Tibial nerve (tissue), 4 donors: ENCODE results near the gene SNX30. TPM values are rescaled to one million over a fixed set of nuclear protein-coding genes. Genes with fewer than 3 reads are reported as not detected.

Experiments
- DNase-seq, 2 donors: peaks; one replicate each; pipeline ENCODE4 v3.0.0-alpha.2; 2019; ENCODE audit warnings: low spot score in 2 of 2
- H3K27ac ChIP-seq, 4 donors: fragments of 200-600 bp; sonication (generic) in 3 of 4; one replicate each; pipeline ENCODE4 v1.5.1; 2017 to 2019; ENCODE audit warnings: mild to moderate bottlenecking in 1 of 4
- H3K27me3 ChIP-seq, 2 donors: fragments of 200-600 bp; sonication (generic) in 1 of 2; one replicate each; pipeline versions ENCODE4 v1.5.1 to v1.6.0; 2017 to 2019
- H3K36me3 ChIP-seq, 3 donors: fragments of 200-600 bp; sonication (generic); one replicate each; pipeline ENCODE4 v1.5.1; 2018 to 2019
- H3K4me1 ChIP-seq, 4 donors: fragments of 200-600 bp; sonication (generic) in 3 of 4; one replicate each; pipeline ENCODE4 v1.5.1; 2017 to 2019
- H3K4me3 ChIP-seq, 4 donors: fragments of 200-600 bp; sonication (generic) in 3 of 4; one replicate each; pipeline ENCODE4 v1.5.1; 2017 to 2019; ENCODE audit warnings: mild to moderate bottlenecking in 1 of 4, moderate library complexity in 1 of 4
- H3K9me3 ChIP-seq, 4 donors: fragments of 200-600 bp; sonication (generic) in 3 of 4; one replicate each; pipeline ENCODE4 v1.5.1; 2017 to 2019
- EP300 ChIP-seq, 2 donors: sonication (generic); formaldehyde crosslinking; IDR thresholded peaks; one replicate each; pipeline ENCODE4 v1.6.1; 2017; ENCODE audit warnings: antibody characterized with exemption in 2 of 2, mild to moderate bottlenecking in 1 of 2
- POLR2A ChIP-seq, 2 donors: fragments of 450-650 bp; IDR thresholded peaks; one replicate each; pipeline ENCODE4 v1.6.1; 2017; ENCODE audit warnings: antibody characterized with exemption in 2 of 2, mild to moderate bottlenecking in 2 of 2, moderate library complexity in 2 of 2
- WGBS, 2 donors: methylation state at CpG; one replicate each; pipeline ENCODE4 v1.1.5; 2018; 5-methylcytosine and 5-hydroxymethylcytosine counted together
- total RNA-seq, 4 donors: library from RNA; depleted of rRNA; stranded (reverse); fragments of >200 nt; gene quantifications; one replicate each; pipeline ENCODE4 v1.1.0, GENCODE V29; 2016
- TF ChIP-seq, protein P1 (sequence below), 5 experiments: fragments of 200-600 bp in 3 of 5; fragments of 450-650 bp in 2 of 5; sonication (generic) in 3 of 5; IDR thresholded peaks; one replicate each; pipeline ENCODE4 v1.5.1; 2016 to 2019; ENCODE audit warnings: antibody characterized with exemption in 5 of 5, mild to moderate bottlenecking in 3 of 5, moderate library complexity in 2 of 5

Gene SNX30
- total RNA-seq, 4 donors from 2014 or later, result 14.9 to 25.3 (median 17.0) TPM

DNA sequence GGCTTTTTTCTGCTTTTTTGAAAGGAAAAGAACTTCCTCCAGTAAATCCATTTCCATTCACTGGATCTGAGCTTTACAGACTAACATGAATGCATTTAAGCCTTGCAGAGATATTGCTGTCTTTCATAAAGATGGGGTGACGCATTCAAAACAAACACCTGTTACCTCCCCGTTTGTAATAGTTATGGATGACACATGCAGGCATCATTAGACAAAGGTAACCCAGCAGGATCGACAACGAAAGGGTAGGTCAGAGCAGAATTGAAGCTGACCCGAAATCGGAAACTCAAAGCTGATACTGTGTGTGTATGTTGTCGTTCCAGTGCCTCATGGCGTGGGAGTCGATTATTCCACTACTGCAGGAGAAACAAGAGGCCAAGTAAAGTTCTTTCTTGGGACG lies 117.9 kb downstream of the SNX30 start:
- DNase-seq, result no peak
- WGBS, 2 donors, result 83 to 88% methylated on average over 10 of the region's 10 CpGs
- no peaks in the 10 kb centered on the region for H3K27me3 ChIP-seq
- no peak overlapping the region for H3K4me3 ChIP-seq
- peak overlapping the region in 2 of 4 donors; percentile 64 to 77 for H3K27ac ChIP-seq
- no peaks in the 10 kb centered on the region for H3K9me3 ChIP-seq
- H3K4me1 ChIP-seq, result peaks cover 0 to 25% (median 2%) of the 10 kb centered on the region in 4 donors
- TF ChIP-seq POLR2A (IDR thresholded peaks at IDR 0.05) (no peak), EP300 (IDR thresholded peaks at IDR 0.05) (no peak)
- TF ChIP-seq, protein P1, sequence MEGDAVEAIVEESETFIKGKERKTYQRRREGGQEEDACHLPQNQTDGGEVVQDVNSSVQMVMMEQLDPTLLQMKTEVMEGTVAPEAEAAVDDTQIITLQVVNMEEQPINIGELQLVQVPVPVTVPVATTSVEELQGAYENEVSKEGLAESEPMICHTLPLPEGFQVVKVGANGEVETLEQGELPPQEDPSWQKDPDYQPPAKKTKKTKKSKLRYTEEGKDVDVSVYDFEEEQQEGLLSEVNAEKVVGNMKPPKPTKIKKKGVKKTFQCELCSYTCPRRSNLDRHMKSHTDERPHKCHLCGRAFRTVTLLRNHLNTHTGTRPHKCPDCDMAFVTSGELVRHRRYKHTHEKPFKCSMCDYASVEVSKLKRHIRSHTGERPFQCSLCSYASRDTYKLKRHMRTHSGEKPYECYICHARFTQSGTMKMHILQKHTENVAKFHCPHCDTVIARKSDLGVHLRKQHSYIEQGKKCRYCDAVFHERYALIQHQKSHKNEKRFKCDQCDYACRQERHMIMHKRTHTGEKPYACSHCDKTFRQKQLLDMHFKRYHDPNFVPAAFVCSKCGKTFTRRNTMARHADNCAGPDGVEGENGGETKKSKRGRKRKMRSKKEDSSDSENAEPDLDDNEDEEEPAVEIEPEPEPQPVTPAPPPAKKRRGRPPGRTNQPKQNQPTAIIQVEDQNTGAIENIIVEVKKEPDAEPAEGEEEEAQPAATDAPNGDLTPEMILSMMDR (IDR thresholded peaks at IDR 0.05), result no peak
- peaks cover 0 to 49% (median 0%) of the 10 kb centered on the region in 3 donors for H3K36me3 ChIP-seq

DNA sequence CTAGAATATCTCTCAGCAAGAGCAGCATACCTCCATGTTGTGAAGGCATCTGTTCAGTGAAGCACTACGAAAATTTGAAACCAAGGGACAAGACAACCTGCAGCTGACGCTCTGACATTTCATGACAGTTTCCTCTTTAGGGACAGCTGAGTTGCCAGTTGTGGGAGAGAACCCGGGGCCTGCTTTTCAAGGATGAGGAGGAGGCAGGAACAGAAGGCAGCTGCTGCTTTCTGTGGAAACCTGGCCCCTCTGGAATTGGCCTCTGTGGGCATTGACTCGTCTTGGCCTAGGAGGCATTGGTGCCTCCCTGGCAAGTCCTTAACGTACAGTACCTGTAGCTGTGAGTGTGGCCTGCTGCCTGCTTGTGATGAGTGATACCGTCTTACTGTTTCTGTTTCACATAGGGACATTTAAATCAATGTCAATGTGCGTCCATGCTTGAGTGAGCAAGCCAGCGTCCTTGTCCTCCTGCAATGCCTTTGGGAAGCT lies 118.5 kb downstream of the SNX30 start:
- no peak for TF ChIP-seq EP300 (IDR thresholded peaks at IDR 0.05)
- TF ChIP-seq, protein P1 (IDR thresholded peaks at IDR 0.05), result no peak
- TF ChIP-seq POLR2A (IDR thresholded peaks at IDR 0.05), result no peak
- H3K4me1 ChIP-seq, result peaks cover 0 to 25% (median 2%) of the 10 kb centered on the region in 4 donors
- 61 to 64% methylated on average over 8 of the region's 8 CpGs for WGBS, 2 donors
- no peaks in the 10 kb centered on the region for H3K9me3 ChIP-seq
- H3K27ac ChIP-seq, result peak overlapping the region in 3 of 4 donors; percentile 12 to 65 (median 22)
- peaks cover 0 to 47% (median 0%) of the 10 kb centered on the region in 3 donors for H3K36me3 ChIP-seq
- H3K4me3 ChIP-seq, result no peak overlapping the region
- H3K27me3 ChIP-seq, result no peaks in the 10 kb centered on the region
- DNase-seq, result no peak

DNA sequence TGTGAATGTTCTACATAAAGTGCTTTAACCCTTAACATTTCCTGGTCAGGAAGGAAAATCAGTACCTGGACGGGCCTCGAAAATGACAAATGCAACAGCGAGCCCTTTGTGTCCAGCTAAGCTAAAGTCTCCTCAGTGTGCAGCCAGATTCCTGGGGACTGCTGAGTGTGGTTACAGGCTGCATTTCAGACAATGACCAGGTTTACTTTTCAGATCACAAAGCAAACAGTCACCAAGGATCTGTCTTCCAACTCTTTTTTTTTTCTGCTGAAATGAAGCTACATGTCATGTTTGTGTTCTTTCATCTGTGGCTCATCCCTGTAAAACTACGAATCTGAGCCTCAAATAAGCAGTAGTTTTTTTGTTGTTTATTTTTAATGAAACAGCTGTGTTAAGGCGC lies 119.4 kb downstream of the SNX30 start:
- DNase-seq, result no peak
- no peak overlapping the region for H3K27ac ChIP-seq
- H3K36me3 ChIP-seq, result peaks cover 0 to 41% (median 0%) of the 10 kb centered on the region in 3 donors
- H3K9me3 ChIP-seq, result no peaks in the 10 kb centered on the region
- TF ChIP-seq EP300 (IDR thresholded peaks at IDR 0.05) (no peak), POLR2A (IDR thresholded peaks at IDR 0.05) (no peak)
- TF ChIP-seq, protein P1 (IDR thresholded peaks at IDR 0.05), result no peak
- 93 to 97% methylated on average over 5 of the region's 5 CpGs for WGBS, 2 donors
- no peaks in the 10 kb centered on the region for H3K27me3 ChIP-seq
- no peak overlapping the region for H3K4me3 ChIP-seq
- H3K4me1 ChIP-seq, result peaks cover 0 to 25% (median 2%) of the 10 kb centered on the region in 4 donors

DNA sequence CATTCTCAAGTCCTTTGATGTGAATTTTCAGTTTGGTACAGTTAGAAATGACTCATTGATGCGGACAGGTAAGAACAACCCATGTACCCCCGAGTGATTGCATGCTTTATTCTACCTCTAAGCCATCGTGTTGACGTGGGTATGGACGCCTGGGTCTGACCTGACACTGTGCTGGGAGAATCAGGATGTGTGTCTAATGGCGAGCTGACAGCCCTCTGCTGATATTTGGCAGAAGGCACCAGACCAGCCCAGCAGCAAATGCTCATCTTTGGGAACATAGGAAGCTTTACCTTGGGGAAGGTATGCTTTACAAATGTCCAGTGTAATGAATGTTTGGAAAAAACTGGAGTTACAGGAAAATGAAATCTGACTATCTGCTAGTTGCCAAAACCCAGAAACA lies 120.0 kb downstream of the SNX30 start:
- TF ChIP-seq, protein P1 (IDR thresholded peaks at IDR 0.05), result no peak
- TF ChIP-seq EP300 (IDR thresholded peaks at IDR 0.05), result no peak
- no peak for TF ChIP-seq POLR2A (IDR thresholded peaks at IDR 0.05)
- WGBS, 2 donors, result 93 to 94% methylated on average over 6 of the region's 6 CpGs
- DNase-seq, result no peak
- Histone ChIP-seq H3K27me3 (no peaks in the 10 kb centered on the region), H3K9me3 (no peaks in the 10 kb centered on the region), H3K4me1 (peaks cover 0 to 25% (median 2%) of the 10 kb centered on the region in 4 donors), H3K4me3 (no peak overlapping the region), H3K36me3 (peaks cover 0 to 45% (median 0%) of the 10 kb centered on the region in 3 donors), H3K27ac (no peak overlapping the region)

DNA sequence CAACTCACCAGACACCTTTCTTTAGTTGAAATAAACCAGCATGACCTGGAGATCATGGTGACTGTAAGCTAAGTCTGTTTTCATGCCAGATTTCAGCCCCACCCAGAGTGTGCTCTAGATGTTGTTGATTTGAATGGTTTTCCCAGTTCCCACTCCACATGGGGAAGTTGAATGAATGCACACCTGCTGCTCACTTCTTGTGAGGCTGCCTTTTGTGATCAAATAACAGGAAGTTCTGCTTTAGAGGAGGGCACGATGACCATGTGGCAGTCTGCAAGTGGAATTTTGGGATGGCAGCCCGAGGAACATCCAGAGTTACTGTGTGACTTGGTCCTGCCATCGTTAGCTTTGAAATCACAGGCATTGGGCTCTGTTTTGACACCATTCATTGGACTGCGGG lies 121.5 kb downstream of the SNX30 start:
- H3K27me3 ChIP-seq, result no peaks in the 10 kb centered on the region
- WGBS, 2 donors, result 64 to 71% methylated on average over 4 of the region's 4 CpGs
- H3K9me3 ChIP-seq, result no peaks in the 10 kb centered on the region
- no peak overlapping the region for H3K4me3 ChIP-seq
- no peak overlapping the region for H3K27ac ChIP-seq
- H3K36me3 ChIP-seq, result peaks cover 0 to 60% (median 0%) of the 10 kb centered on the region in 3 donors
- DNase-seq, result no peak
- peaks cover 0 to 12% (median 2%) of the 10 kb centered on the region in 4 donors for H3K4me1 ChIP-seq
- no peak for TF ChIP-seq POLR2A (IDR thresholded peaks at IDR 0.05)
